Central memory CD8-positive, alpha-beta T cell (primary cell): ENCODE results near the gene NKD2.
"Not testable (repeated sequence)": the region's sequence is repeated elsewhere in the genome, so short reads cannot be mapped to it uniquely, and the experiment has no call there.

Source experiments
- ATAC-seq: fragments of 150-1000 bp; cut with Tn5 transposase; replicated peaks from 2 replicates; pipeline ENCODE4 v1.10.0; 2022; ENCODE audit warnings: mild to moderate bottlenecking, moderate FRiP score, moderate number of reproducible peaks; ENCODE audit not compliant: poor library complexity, severe bottlenecking; ENCODE audit errors: extremely low read depth
- DNase-seq, 2 donors: peaks; one replicate each; pipeline ENCODE4 v3.0.0; 2021; ENCODE audit warnings: low spot score in 2 of 2
- H3K27ac Mint-ChIP-seq: one replicate; pipeline ENCODE4 v1.8.0; 2022; ENCODE audit warnings: low read depth, mild to moderate bottlenecking, moderate library complexity, mixed read lengths
- H3K27me3 Mint-ChIP-seq: one replicate; pipeline ENCODE4 v1.8.0; 2022; ENCODE audit warnings: mixed read lengths
- H3K36me3 Mint-ChIP-seq: one replicate; pipeline ENCODE4 v1.8.0; 2022; ENCODE audit warnings: mild to moderate bottlenecking, moderate library complexity, mixed read lengths; ENCODE audit not compliant: insufficient read depth
- H3K4me1 Mint-ChIP-seq: one replicate; pipeline ENCODE4 v1.8.0; 2022; ENCODE audit warnings: mixed read lengths
- H3K4me3 Mint-ChIP-seq: one replicate; pipeline ENCODE4 v1.8.0; 2022; ENCODE audit warnings: mild to moderate bottlenecking, moderate library complexity, mixed read lengths
- H3K9me3 Mint-ChIP-seq: one replicate; pipeline ENCODE4 v1.8.0; 2022; ENCODE audit warnings: mixed read lengths

Gene NKD2

DNA sequence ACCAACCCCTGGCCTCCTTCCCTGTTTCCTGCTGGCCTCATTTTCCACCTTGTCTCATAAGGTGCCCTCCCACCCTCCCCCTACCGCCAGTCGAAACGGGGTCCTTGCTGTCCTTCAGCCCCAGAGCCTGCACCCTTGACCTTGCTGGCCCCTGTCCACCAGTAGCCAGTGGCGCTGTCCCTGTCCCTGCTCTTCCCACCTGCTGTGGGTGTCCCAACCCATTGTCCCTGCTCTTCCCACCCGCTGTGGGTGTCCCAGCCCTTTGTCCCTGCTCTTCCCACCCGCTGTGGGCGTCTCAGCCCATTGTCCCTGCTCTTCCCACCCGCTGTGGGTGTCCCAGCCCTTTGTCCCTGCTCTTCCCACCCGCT is 13.4 kb downstream of the NKD2 start:
- H3K9me3 Mint-ChIP-seq, DNase-seq, H3K36me3 Mint-ChIP-seq, H3K4me1 Mint-ChIP-seq, H3K27me3 Mint-ChIP-seq, ATAC-seq, H3K4me3 Mint-ChIP-seq, H3K27ac Mint-ChIP-seq: not testable (repeated sequence)

DNA sequence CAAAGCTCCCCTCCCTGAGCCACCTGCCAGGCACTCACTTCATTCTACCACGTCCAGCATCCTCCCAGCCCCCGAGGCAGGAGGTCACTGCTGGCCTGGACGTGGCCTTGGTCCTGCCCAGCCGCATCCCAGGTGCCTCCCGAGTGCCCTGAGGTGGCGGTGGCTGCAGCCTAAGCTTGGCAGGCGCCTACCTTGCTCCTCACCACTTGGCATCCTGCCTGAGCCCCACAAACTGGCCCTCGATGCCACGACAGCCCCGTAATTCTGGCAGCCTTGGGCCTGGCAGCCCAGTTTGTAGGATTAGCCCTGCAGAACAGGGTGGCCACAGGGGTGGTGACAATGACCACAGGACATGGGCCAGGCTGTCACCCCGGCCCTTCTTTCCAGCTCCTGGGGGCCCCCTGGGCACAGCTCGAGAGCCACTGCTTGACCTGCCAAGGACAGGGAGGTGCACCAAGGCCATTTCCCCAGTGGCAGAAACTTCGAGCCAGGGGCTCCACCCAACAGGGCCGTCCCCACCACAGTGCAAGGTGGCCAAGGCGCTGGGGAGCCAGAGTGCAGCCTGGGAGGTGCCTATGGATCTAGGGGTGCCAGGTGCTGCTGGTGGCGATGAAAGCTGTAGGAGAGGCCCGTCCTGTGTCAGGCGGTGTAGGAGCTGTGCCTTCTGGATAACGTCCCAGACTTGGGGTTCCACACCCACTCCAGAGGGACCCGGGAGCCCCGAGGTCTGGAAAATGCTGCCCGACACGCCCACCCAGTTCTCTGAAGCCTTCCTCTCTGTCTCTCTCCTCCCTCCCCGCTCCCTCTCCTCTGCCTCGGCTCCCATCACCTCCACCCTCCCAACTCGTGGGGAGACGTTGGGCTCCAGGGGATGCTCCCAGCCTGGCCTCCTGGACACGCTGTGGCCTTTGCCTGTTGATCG is 18.4 kb downstream of the NKD2 start:
- Mint-ChIP-seq H3K4me3 (no peak overlapping the region), H3K27ac (no peak overlapping the region), H3K27me3 (peaks cover 14% of the 10 kb centered on the region), H3K36me3 (peaks cover 2% of the 10 kb centered on the region), H3K4me1 (no peaks in the 10 kb centered on the region), H3K9me3 (no peaks in the 10 kb centered on the region)
- DNase-seq (no peak), ATAC-seq (no peak)

DNA sequence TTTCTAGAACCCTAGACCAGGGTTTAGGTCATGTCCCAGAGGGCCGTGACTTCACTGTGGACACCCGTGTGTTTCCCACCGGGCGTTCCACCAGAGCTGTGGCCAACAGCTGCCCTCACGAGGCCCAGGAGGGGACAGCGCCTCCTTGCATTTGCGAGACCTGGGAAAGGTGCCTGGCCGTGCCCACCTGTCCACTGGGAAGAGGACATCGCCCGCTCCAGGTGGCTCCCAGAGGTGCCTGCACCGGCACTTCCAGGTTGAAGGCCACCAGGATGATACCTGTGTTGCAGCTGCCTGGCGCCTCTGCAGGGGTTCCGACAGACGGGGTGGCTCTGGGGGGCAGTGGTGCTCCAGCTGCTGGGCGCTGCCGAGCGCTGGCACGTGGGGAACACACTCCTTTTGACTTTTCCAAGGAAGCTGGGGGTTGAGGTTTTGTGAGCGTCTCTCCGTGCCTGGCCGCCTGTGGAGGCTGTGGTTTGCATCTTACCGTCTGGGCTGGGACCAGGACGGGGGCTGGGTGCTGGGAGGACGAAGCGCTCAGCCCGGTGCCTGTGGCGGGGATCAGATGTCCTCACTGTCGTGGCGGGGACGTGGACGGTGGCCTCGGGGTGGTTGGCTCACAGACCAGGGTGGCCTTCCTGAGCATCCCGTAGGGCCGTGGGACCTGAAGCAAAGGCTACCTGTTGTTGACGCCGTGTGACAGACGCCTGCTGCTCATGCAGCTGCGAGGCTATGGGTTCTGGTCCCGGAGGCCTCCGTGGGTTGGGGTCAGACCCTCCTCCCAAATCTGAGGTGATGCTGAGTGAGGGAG is 19.2 kb downstream of the NKD2 start:
- DNase-seq (no peak), ATAC-seq (no peak)
- peaks cover 20% of the 10 kb centered on the region for H3K27me3 Mint-ChIP-seq
- no peaks in the 10 kb centered on the region for H3K4me1 Mint-ChIP-seq
- H3K27ac Mint-ChIP-seq: no peak overlapping the region
- peaks cover 2% of the 10 kb centered on the region for H3K36me3 Mint-ChIP-seq
- H3K4me3 Mint-ChIP-seq: no peak overlapping the region
- no peaks in the 10 kb centered on the region for H3K9me3 Mint-ChIP-seq

DNA sequence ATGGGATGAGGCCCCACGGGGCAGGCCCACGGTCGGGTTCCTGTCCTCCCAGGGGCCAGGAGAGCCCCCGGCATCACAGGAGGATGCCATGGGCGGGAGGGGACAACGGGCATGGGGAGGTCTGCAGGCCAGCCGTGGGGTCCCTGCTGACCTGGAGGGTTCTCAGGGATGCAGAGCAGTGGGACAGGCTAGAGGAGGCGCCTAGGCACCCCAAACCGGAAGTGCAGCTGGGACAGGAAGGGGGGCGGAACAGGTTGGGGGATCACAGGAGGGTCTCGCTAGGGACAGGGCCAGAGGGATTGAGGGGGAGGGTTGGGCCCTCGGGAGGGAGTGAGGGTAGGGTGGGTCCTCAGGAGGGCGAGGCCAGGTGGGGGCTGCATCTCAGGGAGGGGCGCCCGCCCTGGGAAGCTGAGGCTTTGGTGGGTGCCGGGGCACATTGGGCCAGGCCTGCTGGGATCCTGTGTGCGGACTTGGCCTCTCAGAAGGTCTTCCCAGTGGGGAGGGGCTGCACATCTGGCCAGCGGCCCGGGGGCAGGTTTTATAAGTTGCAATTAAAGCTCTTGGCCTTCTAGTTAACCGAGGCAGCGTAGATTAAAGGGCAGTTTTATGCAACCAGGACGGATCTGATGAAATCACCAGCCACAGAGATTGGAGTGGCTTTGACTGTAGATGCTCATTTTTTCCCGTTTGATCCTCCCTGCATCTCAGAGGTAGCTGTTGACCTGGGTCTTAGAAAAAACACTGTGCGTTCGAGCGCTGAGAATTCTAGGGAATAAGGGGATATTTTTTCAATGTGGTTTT is 20.1 kb downstream of the NKD2 start:
- Mint-ChIP-seq H3K4me1 (no peaks in the 10 kb centered on the region), H3K4me3 (no peak overlapping the region), H3K9me3 (no peaks in the 10 kb centered on the region), H3K36me3 (peaks cover 2% of the 10 kb centered on the region), H3K27me3 (peaks cover 22% of the 10 kb centered on the region), H3K27ac (no peak overlapping the region)
- no peak for ATAC-seq
- no peak for DNase-seq

DNA sequence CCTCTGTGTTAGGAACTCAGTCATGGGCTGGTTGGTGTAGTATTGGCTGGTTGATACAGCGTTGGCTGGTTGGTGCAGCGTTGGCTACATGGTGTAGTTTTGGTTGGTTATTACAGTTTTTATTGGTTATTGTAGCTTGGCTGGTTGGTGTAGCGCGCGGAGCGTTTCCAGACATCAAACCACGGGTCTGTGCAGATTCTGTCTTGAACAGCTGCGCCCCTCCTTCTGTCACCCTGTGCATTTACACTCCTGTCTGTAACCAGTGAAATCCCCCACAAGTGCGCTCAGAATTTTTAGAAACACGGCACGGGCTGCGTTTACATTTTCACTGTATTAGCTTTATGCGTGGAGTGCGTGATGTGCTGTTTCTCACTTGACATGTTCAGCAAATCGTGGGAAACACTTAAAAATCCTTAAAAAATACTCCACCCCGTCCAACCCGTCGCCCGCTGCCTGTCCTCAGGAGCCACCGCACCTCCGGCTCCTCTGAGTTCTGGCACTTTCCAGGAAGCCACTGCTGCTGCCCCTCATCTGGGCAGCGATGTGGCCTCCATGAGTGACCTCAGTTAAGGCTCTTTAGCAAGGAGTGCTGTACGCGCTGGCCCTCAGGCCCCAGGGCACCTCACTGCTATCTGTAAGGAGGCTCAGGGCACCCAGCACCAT is 20.8 kb downstream of the NKD2 start:
- no peak for ATAC-seq
- no peak for DNase-seq
- no peak overlapping the region for H3K27ac Mint-ChIP-seq
- no peaks in the 10 kb centered on the region for H3K9me3 Mint-ChIP-seq
- no peaks in the 10 kb centered on the region for H3K4me1 Mint-ChIP-seq
- no peak overlapping the region for H3K4me3 Mint-ChIP-seq
- H3K27me3 Mint-ChIP-seq: peaks cover 27% of the 10 kb centered on the region
- H3K36me3 Mint-ChIP-seq: peaks cover 2% of the 10 kb centered on the region

DNA sequence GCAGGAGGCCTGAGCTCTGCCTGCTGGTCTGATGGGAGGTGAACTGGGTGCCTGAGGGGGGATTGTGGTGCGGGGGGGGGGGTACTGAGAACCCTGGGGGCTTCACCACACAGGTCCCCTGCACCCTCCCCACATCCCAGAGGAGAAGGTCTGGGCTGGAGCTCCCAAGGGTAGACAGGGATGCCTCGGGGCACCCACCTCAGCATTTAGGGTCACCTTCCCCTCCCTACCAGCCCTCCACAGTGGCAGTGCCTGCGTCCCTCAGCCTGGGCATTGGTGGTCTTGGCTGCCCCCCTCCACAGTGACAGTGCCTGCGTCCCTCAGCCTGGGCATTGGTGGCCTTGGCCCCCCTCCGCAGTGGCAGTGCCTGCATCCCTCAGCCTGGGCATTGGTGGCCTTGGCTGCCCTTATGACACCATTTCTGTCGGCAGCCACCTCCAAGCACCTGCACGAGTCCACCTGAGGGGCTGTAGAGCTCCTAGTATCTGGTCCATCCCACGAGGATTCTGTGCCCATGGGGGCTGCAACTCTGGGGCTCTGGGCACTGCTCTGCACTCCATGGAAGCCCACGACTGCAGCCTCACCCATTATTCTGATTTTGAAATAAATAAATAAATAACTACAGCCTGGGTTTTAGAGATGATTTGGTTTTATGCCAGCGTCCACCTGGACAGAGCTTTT is 21.5 kb downstream of the NKD2 start:
- peaks cover 27% of the 10 kb centered on the region for H3K27me3 Mint-ChIP-seq
- ATAC-seq (no peak), DNase-seq (no peak)
- peaks cover 2% of the 10 kb centered on the region for H3K36me3 Mint-ChIP-seq
- H3K4me3 Mint-ChIP-seq: no peak overlapping the region
- no peak overlapping the region for H3K27ac Mint-ChIP-seq
- no peaks in the 10 kb centered on the region for H3K4me1 Mint-ChIP-seq
- H3K9me3 Mint-ChIP-seq: no peaks in the 10 kb centered on the region

DNA sequence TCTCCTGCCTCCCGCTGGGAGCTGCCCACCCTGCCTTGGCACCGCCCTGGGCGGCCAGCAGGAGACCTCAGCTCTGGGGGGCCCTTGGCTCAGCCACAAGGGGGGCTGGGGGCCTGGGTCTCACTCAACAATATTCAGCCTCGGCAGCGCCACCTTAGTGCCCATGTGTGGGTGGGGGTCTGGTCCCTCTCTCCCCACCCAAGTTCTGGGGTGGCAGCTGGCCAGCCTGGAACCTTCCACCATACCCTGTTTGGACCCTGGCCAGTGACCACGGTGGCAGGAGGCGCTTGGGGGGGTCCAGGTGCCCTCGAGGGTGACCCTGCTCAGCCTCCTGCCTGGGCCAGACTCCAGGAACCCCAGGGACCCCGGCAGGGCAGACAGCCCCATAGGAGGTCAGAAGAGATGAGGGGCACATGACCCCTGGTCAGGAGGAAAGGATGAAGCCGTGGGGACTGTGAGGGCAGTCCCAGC is 22.2 kb downstream of the NKD2 start:
- Mint-ChIP-seq H3K4me1 (no peaks in the 10 kb centered on the region), H3K4me3 (no peak overlapping the region), H3K36me3 (peaks cover 2% of the 10 kb centered on the region), H3K27ac (no peak overlapping the region), H3K27me3 (peaks cover 27% of the 10 kb centered on the region), H3K9me3 (no peaks in the 10 kb centered on the region)
- ATAC-seq (no peak), DNase-seq (no peak)

- ATAC-seq (no peak), DNase-seq (no peak)
- peaks cover 2% of the 10 kb centered on the region for H3K36me3 Mint-ChIP-seq
- no peaks in the 10 kb centered on the region for H3K4me1 Mint-ChIP-seq
- peaks cover 27% of the 10 kb centered on the region for H3K27me3 Mint-ChIP-seq
- H3K4me3 Mint-ChIP-seq: no peak overlapping the region
- H3K27ac Mint-ChIP-seq: no peak overlapping the region
- H3K9me3 Mint-ChIP-seq: no peaks in the 10 kb centered on the region
Measured at GRCh38 chr5:1031306-1031959, 22.8 kb downstream of the NKD2 start.

GRCh38 chr5:1032011-1032410 is 23.4 kb downstream of the NKD2 start:
- peaks cover 2% of the 10 kb centered on the region for H3K36me3 Mint-ChIP-seq
- H3K4me3 Mint-ChIP-seq: no peak overlapping the region
- H3K9me3 Mint-ChIP-seq: no peaks in the 10 kb centered on the region
- ATAC-seq: no peak
- DNase-seq: no peak
- H3K4me1 Mint-ChIP-seq: no peaks in the 10 kb centered on the region
- no peak overlapping the region for H3K27ac Mint-ChIP-seq
- H3K27me3 Mint-ChIP-seq: peaks cover 27% of the 10 kb centered on the region

GRCh38 chr5:1032551-1033027 is 24.0 kb downstream of the NKD2 start:
- H3K27ac Mint-ChIP-seq: no peak overlapping the region
- no peaks in the 10 kb centered on the region for H3K4me1 Mint-ChIP-seq

GRCh38 chr5:1033178-1033577 is 24.6 kb downstream of the NKD2 start:
- peaks cover 2% of the 10 kb centered on the region for H3K36me3 Mint-ChIP-seq
- H3K27ac Mint-ChIP-seq: no peak overlapping the region
- ATAC-seq (no peak), DNase-seq (no peak)
- H3K9me3 Mint-ChIP-seq: no peaks in the 10 kb centered on the region
- no peaks in the 10 kb centered on the region for H3K4me1 Mint-ChIP-seq
- H3K4me3 Mint-ChIP-seq: no peak overlapping the region
- peaks cover 27% of the 10 kb centered on the region for H3K27me3 Mint-ChIP-seq

More at GRCh38 chr5:1032551-1033027, 24.0 kb downstream of the NKD2 start:
- peaks cover 2% of the 10 kb centered on the region for H3K36me3 Mint-ChIP-seq
- peaks cover 27% of the 10 kb centered on the region for H3K27me3 Mint-ChIP-seq
- no peaks in the 10 kb centered on the region for H3K9me3 Mint-ChIP-seq
- DNase-seq (no peak), ATAC-seq (no peak)
- no peak overlapping the region for H3K4me3 Mint-ChIP-seq
